H9 (cell line): ENCODE measurements around the gene ANKMY2. TPM values are rescaled to one million over a fixed set of nuclear protein-coding genes. Genes with fewer than 3 reads are reported as not detected.

ENCODE experiments used
- DNase-seq: peaks from one replicate; pipeline ENCODE4 v3.0.0-alpha.2; 2017
- H2AFZ ChIP-seq: one replicate; pipeline ENCODE4 v1.6.1; 2013; ENCODE audit warnings: mild to moderate bottlenecking, low read length, control low read depth, moderate library complexity
- H2AK5ac ChIP-seq: 2 replicates; pipeline ENCODE4 v1.6.1; 2013; ENCODE audit warnings: low read length, control low read depth, mixed read lengths; ENCODE audit not compliant: insufficient read length
- H2BK120ac ChIP-seq: one replicate; pipeline ENCODE4 v1.6.1; 2013; ENCODE audit warnings: low read depth, mild to moderate bottlenecking, low read length, control low read depth, inconsistent platforms; ENCODE audit not compliant: poor library complexity, severe bottlenecking
- H2BK12ac ChIP-seq: 2 replicates; pipeline ENCODE4 v1.6.1; 2013; ENCODE audit warnings: low read length, control low read depth, mixed read lengths, low read depth; ENCODE audit not compliant: insufficient read length
- H2BK15ac ChIP-seq: 2 replicates; pipeline ENCODE4 v1.6.1; 2013; ENCODE audit warnings: low read depth, low read length, control low read depth
- H2BK20ac ChIP-seq: one replicate; pipeline ENCODE4 v1.6.1; 2013; ENCODE audit warnings: low read depth, mild to moderate bottlenecking, low read length, control low read depth, inconsistent platforms; ENCODE audit not compliant: poor library complexity, severe bottlenecking
- H2BK5ac ChIP-seq: 2 replicates; pipeline ENCODE4 v1.6.1; 2013; ENCODE audit warnings: low read length, control low read depth, mixed read lengths; ENCODE audit not compliant: insufficient read length
- H3K14ac ChIP-seq: 2 replicates; pipeline ENCODE4 v1.6.1; 2013; ENCODE audit warnings: low read length, control low read depth; ENCODE audit not compliant: insufficient read depth
- H3K18ac ChIP-seq: 2 replicates; pipeline ENCODE4 v1.6.1; 2013; ENCODE audit warnings: low read depth, mild to moderate bottlenecking, mixed read lengths, low read length, control low read depth; ENCODE audit not compliant: insufficient read length
- H3K23ac ChIP-seq: 2 replicates; pipeline ENCODE4 v1.6.1; 2013; ENCODE audit warnings: low read length, control low read depth, mixed read lengths, low read depth; ENCODE audit not compliant: insufficient read length
- H3K23me2 ChIP-seq: 2 replicates; pipeline ENCODE4 v1.6.1; 2013; ENCODE audit warnings: low read depth, mild to moderate bottlenecking, mixed read lengths, low read length, control low read depth; ENCODE audit not compliant: insufficient read length, poor library complexity, severe bottlenecking
- H3K27ac ChIP-seq: 2 replicates; pipeline ENCODE4 v1.5.1; 2013; ENCODE audit warnings: low read length, control low read depth, mixed read lengths, low read depth; ENCODE audit not compliant: insufficient read length
- H3K27me3 ChIP-seq: 2 replicates; pipeline ENCODE4 v1.6.1; 2013; ENCODE audit warnings: low read length, control low read depth, inconsistent platforms; ENCODE audit not compliant: insufficient read depth
- H3K4ac ChIP-seq: 2 replicates; pipeline ENCODE4 v1.6.1; 2013; ENCODE audit warnings: low read depth, mild to moderate bottlenecking, control low read depth, inconsistent platforms, low read length, moderate library complexity
- H3K4me1 ChIP-seq: 2 replicates; pipeline ENCODE4 v1.6.1; 2013; ENCODE audit warnings: low read length, control low read depth, inconsistent platforms; ENCODE audit not compliant: insufficient read depth
- H3K4me2 ChIP-seq: 2 replicates; pipeline ENCODE4 v1.6.1; 2013; ENCODE audit warnings: low read length, control low read depth, mixed read lengths; ENCODE audit not compliant: insufficient read length, insufficient read depth
- H3K56ac ChIP-seq: 2 replicates; pipeline ENCODE4 v1.6.1; 2013; ENCODE audit warnings: low read depth, mild to moderate bottlenecking, mixed read lengths, low read length, control low read depth; ENCODE audit not compliant: insufficient read length
- H3K79me1 ChIP-seq: 2 replicates; pipeline ENCODE4 v1.6.1; 2013; ENCODE audit warnings: low read depth, mild to moderate bottlenecking, moderate library complexity, low read length, control low read depth, inconsistent platforms; ENCODE audit not compliant: insufficient read depth, poor library complexity, severe bottlenecking
- H3K79me2 ChIP-seq: 2 replicates; pipeline ENCODE4 v1.6.1; 2013; ENCODE audit warnings: low read length, control low read depth, inconsistent platforms; ENCODE audit not compliant: insufficient read depth
- H3K9ac ChIP-seq: 2 replicates; pipeline ENCODE4 v1.6.1; 2013; ENCODE audit warnings: low read length, control low read depth, mixed read lengths; ENCODE audit not compliant: insufficient read length; ENCODE audit errors: extremely low read depth
- H3K9me3 ChIP-seq: one replicate; pipeline ENCODE4 v1.6.1; 2013; ENCODE audit warnings: low read depth, low read length, inconsistent platforms; ENCODE audit not compliant: control insufficient read depth
- H3T11ph ChIP-seq: one replicate; pipeline ENCODE4 v1.6.1; 2013; ENCODE audit warnings: mild to moderate bottlenecking, low read length, control low read depth, inconsistent platforms
- H4K20me1 ChIP-seq: one replicate; pipeline ENCODE4 v1.6.1; 2013; ENCODE audit not compliant: control insufficient read depth, insufficient read length, insufficient read depth
- H4K5ac ChIP-seq: 2 replicates; pipeline ENCODE4 v1.6.1; 2013; ENCODE audit warnings: low read depth, mild to moderate bottlenecking, mixed read lengths, low read length, control low read depth; ENCODE audit not compliant: insufficient read length
- H4K8ac ChIP-seq: replicated peaks from 2 replicates; pipeline ENCODE4 v1.6.1; 2013; ENCODE audit warnings: low read length, control low read depth, mixed read lengths, low read depth; ENCODE audit not compliant: insufficient read length
- H4K91ac ChIP-seq: 2 replicates; pipeline ENCODE4 v1.6.1; 2013; ENCODE audit warnings: low read depth, mild to moderate bottlenecking, moderate library complexity, mixed read lengths, low read length, control low read depth; ENCODE audit not compliant: insufficient read length
- H3K27ac Mint-ChIP-seq, 3 experiments: 2 replicates in 2 of 3; 3 replicates in 1 of 3; pipeline ENCODE4 v1.8.0; 2020 to 2021; ENCODE audit warnings: mixed read lengths in 3 of 3, mild to moderate bottlenecking in 1 of 3, moderate library complexity in 1 of 3
- H3K27me3 Mint-ChIP-seq: 2 replicates; pipeline ENCODE4 v1.8.0; 2021; ENCODE audit warnings: low read depth, mild to moderate bottlenecking, moderate library complexity, mixed read lengths
- H3K36me3 Mint-ChIP-seq, 3 experiments: 2 replicates in 2 of 3; 3 replicates in 1 of 3; pipeline ENCODE4 v1.8.0; 2020 to 2021; ENCODE audit warnings: low read depth in 3 of 3, mixed read lengths in 3 of 3; ENCODE audit not compliant: insufficient read depth in 1 of 3
- H3K4me1 Mint-ChIP-seq, 2 experiments: 2 replicates each; pipeline ENCODE4 v1.8.0; 2020; ENCODE audit warnings: mixed read lengths in 2 of 2
- H3K4me3 Mint-ChIP-seq, 2 experiments: 2 replicates in 1 of 2; 3 replicates in 1 of 2; pipeline ENCODE4 v1.8.0; 2020 to 2021; ENCODE audit warnings: mild to moderate bottlenecking in 2 of 2, mixed read lengths in 2 of 2, moderate library complexity in 1 of 2
- H3K9me3 Mint-ChIP-seq, 2 experiments: 2 replicates in 1 of 2; 3 replicates in 1 of 2; pipeline ENCODE4 v1.8.0; 2020; ENCODE audit warnings: mild to moderate bottlenecking in 2 of 2, mixed read lengths in 2 of 2, moderate library complexity in 1 of 2
- WGBS: extraction: QIAGEN DNeasy Blood & Tissue Kit; methylation state at CpG from one replicate; pipeline ENCODE4 v1.1.7; 2013; ENCODE audit warnings: missing lambda C conversion rate, low lambda C conversion rate, mixed read lengths; ENCODE audit not compliant: insufficient read length; ENCODE audit errors: extremely low coverage; 5-methylcytosine and 5-hydroxymethylcytosine counted together
- total RNA-seq: library from RNA; stranded (reverse); gene quantifications from 2 replicates; pipeline ENCODE4 v1.2.1, GENCODE V29; 2021
- TF ChIP-seq, protein P1 (sequence below): fragments of 200-600 bp; sonication (generic); conservative IDR thresholded peaks from 3 replicates; pipeline ENCODE4 v1.8.0; 2021; ENCODE audit warnings: antibody characterized with exemption, mild to moderate bottlenecking

ANKMY2 gene
- total RNA-seq, 1 experiment from 2014 or later: 12.7 TPM

DNA sequence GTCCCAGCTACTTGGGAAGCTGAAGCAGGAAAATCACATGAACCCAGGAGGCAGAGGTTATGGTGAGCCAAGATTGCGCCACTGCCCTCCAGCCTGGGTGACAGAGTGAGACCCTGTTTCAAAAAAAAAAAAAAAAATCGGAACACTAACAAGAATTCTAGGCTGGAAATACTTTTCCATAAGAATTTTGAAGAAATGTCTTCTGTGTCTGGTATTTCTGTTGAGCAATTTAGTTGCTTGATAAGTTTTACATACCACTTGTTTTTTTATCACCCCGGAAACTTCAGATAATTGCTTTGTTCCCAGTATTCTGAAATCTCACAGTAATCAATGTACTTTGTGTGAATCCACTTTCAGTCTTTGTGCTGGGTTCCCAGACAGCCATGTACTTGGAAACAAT lies 26.3 kb upstream of the ANKMY2 start:
- no peak overlapping the region for H3K18ac ChIP-seq
- H3K4ac ChIP-seq: no peak overlapping the region
- DNase-seq: no peak
- no peaks in the 10 kb centered on the region; the same call in 1 of the 2 replicates for H3K79me2 ChIP-seq
- Mint-ChIP-seq H3K27me3 (no peaks in the 10 kb centered on the region), H3K9me3 (no peaks in the 10 kb centered on the region), H3K4me3 (no peak overlapping the region), H3K27ac (no peak overlapping the region), H3K36me3 (peaks cover 26 to 47% (median 39%) of the 10 kb centered on the region in 3 experiments), H3K4me1 (peaks cover 34 to 36% of the 10 kb centered on the region in 2 experiments)
- H4K5ac ChIP-seq: no peak overlapping the region
- H3K23ac ChIP-seq: no peak overlapping the region
- no peaks in the 10 kb centered on the region for H3K27me3 ChIP-seq
- H3T11ph ChIP-seq: no peak overlapping the region
- no peak overlapping the region for H2BK120ac ChIP-seq
- peaks cover 5% of the 10 kb centered on the region; the same call in 1 of the 2 replicates for H3K4me1 ChIP-seq
- H3K9ac ChIP-seq: no peak overlapping the region
- H3K79me1 ChIP-seq: no peaks in the 10 kb centered on the region
- H4K20me1 ChIP-seq: no peaks in the 10 kb centered on the region
- no peak overlapping the region for H4K8ac ChIP-seq
- H4K91ac ChIP-seq: no peak overlapping the region
- no CpG with 5 or more reads among the region's 3 CpGs for WGBS
- no peak overlapping the region for H2BK20ac ChIP-seq
- H3K27ac ChIP-seq: no peak overlapping the region
- H2AFZ ChIP-seq: no peak overlapping the region
- no peak overlapping the region for H2BK12ac ChIP-seq
- no peak overlapping the region for H2BK15ac ChIP-seq
- no peaks in the 10 kb centered on the region for H3K23me2 ChIP-seq
- H3K4me2 ChIP-seq: no peak overlapping the region
- no peak overlapping the region for H3K56ac ChIP-seq
- H2BK5ac ChIP-seq: no peak overlapping the region
- no peak overlapping the region for H2AK5ac ChIP-seq
- H3K9me3 ChIP-seq: no peaks in the 10 kb centered on the region
- no peak overlapping the region for H3K14ac ChIP-seq
- TF ChIP-seq, protein P1, sequence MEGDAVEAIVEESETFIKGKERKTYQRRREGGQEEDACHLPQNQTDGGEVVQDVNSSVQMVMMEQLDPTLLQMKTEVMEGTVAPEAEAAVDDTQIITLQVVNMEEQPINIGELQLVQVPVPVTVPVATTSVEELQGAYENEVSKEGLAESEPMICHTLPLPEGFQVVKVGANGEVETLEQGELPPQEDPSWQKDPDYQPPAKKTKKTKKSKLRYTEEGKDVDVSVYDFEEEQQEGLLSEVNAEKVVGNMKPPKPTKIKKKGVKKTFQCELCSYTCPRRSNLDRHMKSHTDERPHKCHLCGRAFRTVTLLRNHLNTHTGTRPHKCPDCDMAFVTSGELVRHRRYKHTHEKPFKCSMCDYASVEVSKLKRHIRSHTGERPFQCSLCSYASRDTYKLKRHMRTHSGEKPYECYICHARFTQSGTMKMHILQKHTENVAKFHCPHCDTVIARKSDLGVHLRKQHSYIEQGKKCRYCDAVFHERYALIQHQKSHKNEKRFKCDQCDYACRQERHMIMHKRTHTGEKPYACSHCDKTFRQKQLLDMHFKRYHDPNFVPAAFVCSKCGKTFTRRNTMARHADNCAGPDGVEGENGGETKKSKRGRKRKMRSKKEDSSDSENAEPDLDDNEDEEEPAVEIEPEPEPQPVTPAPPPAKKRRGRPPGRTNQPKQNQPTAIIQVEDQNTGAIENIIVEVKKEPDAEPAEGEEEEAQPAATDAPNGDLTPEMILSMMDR: no peak
